Endothelial cell of umbilical vein (primary cell): ENCODE measurements around the gene CALCR.

Source experiments
- CTCF ChIP-seq, 2 donors: IDR thresholded peaks; 1 replicate in 1 of 2; 2 replicates in 1 of 2; pipeline ENCODE4 v1.5.1; 2011; ENCODE audit warnings: low read length in 2 of 2, mild to moderate bottlenecking in 2 of 2, moderate library complexity in 2 of 2, control low read depth in 1 of 2, inconsistent platforms in 1 of 2, low read depth in 1 of 2; ENCODE audit not compliant: insufficient read depth in 1 of 2; ENCODE audit errors: extremely low read depth in 1 of 2
- EZH2 ChIP-seq: IDR thresholded peaks from 2 replicates; pipeline ENCODE4 v1.6.1; 2012; ENCODE audit warnings: borderline replicate concordance, low read depth, mild to moderate bottlenecking, moderate library complexity, low read length, inconsistent platforms; ENCODE audit not compliant: severe bottlenecking

GRCh38 chr7:93463764-93464163, 110.8 kb downstream of the CALCR start:
- TF ChIP-seq EZH2 = no peak
- TF ChIP-seq CTCF (IDR thresholded peaks at IDR 0.05; ENCODE audit: extremely low read depth in 1 of 2, insufficient read depth in 1 of 2, low read depth in 1 of 2, low read length in 2 of 2) = no peak
